Measurements from ENCODE around the gene RBM15.

RBM15 gene

GRCh38 chr1:110348050-110348449 lies 8.9 kb downstream of the RBM15 start:
- no peak for DNase-seq (ENCODE audit: low spot score)

- DNase-seq (ENCODE audit: low spot score), result no peak
Measured at GRCh38 chr1:110348771-110349170, 9.6 kb downstream of the RBM15 start.

GRCh38 chr1:110350360-110350759 lies 11.2 kb downstream of the RBM15 start:
- no peak for DNase-seq (ENCODE audit: low spot score)

GRCh38 chr1:110355321-110355720 lies 16.1 kb downstream of the RBM15 start:
- DNase-seq (ENCODE audit: low spot score), result no peak

- no peak for DNase-seq (ENCODE audit: low spot score)
Measured at GRCh38 chr1:110356379-110356778, 17.2 kb downstream of the RBM15 start.

DNA sequence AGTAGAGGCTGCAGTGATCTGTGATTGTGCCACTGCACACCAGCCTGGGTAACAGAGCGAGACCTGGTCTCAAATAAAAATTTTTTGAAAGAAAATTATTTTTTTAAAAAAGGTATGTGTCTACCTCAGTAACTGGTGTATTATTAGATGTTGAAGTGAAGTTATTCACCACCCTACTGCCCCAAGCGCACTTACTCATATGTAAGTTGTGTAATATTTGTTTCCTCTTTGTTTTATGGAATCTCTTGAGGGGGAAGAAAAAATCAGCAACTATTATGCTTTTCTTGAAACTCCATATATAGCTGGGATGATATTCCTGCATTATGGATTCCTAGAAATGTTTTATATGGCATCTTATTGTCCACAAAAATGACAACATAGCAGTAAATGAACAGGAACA lies 21.3 kb downstream of the RBM15 start:
- DNase-seq (ENCODE audit: low spot score), result no peak

DNA sequence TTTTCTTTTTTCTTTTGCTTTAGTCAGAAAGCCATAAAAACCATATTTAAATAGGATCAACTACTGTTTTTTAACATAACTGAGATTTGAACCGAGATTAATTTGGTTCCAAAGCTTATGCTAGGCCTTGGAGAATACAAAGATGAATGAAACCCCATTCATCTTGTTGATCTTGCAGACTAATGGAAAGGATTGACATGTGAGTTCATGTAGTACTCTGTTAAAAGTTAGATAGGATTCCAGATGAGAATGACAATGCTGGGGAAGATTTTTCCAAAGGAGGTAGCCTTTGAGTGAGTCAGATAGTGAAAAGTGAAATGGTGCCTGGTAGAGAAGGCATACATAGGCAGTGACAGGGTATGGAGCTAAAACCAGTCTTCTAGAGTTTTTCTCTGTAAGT lies 22.7 kb downstream of the RBM15 start:
- no peak for DNase-seq (ENCODE audit: low spot score)

- DNase-seq (ENCODE audit: low spot score), result no peak
Measured at GRCh38 chr1:110364221-110364620, 25.0 kb downstream of the RBM15 start.

DNA sequence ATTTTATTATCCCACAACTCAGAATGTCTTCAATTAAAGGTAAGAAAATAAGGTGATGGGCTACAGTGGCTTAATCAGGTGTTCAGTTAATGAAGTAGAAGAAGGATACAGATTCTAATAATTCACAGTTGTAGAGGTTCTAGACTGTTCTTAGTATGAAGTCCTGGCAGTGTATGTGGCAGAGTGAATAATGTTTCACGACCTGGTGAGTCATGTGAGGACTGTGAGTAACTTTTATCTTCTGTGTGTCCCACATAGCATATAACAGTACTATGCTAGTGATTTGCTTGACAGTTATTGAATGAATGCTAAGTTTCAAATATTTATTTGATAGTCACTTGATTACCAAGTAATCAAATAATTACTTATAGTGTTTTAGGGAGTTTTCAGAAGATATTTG lies 31.6 kb downstream of the RBM15 start:
- no peak for DNase-seq (ENCODE audit: low spot score)

- no peak for DNase-seq (ENCODE audit: low spot score)
Measured at GRCh38 chr1:110375490-110375889, 36.3 kb downstream of the RBM15 start.

DNA sequence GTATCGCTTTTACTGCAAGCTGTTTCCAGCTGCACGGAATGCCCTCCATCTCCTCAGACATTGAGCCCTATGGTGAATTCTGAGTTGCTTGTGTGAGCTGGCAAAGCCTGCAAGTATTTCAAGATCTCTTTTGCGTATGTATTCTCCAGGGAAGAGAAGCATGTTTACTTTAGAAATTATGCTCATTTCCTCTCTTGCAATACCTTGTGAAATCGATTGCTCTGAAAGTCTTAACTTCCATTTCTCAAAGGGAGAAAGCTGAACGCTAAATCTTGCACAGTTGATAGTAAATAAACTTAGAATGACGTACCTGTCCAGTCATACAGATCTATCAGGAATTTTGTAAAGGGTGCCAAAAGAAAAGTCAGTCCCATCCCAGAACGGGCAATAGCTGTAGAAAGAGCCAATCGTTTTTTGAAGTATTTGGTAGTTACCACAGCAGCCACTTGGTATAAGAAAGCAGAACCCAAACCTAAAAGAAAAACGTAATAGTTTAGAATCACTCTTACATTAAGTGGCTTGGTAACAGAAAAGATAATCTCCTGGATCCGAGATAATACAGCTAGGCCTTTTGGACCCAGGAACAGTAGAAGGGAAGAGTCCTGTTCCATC lies 41.6 kb downstream of the RBM15 start:
- no peak for DNase-seq (ENCODE audit: low spot score)

DNA sequence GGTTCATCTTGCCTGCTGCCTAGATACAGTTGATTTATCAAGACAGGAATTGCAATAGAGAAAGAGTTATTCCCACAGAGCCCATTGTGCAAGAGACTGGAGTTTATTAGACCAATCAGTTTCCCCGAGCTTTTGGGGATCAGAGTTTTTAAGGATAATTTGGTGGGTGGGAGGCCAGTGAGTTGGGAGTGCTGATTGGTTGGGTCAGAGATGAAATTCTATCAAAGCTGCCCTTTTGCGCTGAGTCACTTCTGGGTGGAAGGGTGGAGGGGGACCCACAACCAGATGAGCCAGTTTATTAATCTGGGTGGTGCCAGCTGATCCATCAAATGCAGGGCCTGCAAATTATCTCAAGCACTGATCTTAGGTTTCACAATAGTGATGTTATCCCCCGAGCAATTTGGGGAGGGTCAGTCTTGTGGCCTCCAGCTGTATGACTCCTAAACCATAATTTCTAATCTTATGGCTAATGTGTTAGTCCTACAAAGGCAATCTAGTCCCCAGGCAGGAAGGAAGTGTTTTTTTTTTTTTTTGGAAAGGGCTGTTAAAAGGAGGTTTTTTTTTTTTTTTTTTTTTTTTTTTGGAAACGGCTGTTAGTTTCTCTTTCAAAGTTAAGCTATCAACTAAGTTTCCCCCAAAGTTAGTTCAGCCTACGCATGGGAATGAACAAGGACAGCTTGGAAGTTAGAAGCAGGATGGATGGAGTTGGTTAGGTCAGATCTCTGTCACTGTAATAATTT lies 44.2 kb downstream of the RBM15 start:
- DNase-seq (ENCODE audit: low spot score), result no peak

- DNase-seq (ENCODE audit: low spot score), result no peak
Measured at GRCh38 chr1:110384581-110385321, 45.6 kb downstream of the RBM15 start.

DNA sequence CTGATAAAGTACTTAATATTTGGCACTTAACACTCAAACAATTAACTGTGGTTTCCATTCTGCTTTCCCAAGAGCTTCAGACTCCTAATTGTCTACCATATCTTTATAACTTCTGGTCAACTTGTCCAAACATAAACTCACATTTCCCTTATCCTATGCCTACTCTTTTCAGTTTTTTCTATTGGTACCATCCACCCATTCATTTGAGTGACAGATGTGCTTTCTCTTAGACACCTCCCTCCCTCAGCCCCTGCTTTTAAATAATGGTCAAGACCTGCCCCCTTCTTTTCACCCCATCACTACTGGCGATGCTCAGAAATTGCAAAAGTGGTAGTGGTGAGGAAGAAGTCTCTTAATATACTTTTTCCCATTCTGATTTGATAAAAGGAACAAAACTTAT lies 46.2 kb downstream of the RBM15 start:
- no peak for DNase-seq (ENCODE audit: low spot score)

- no peak for DNase-seq (ENCODE audit: low spot score)
Measured at GRCh38 chr1:110387048-110387754, 48.0 kb downstream of the RBM15 start.

DNA sequence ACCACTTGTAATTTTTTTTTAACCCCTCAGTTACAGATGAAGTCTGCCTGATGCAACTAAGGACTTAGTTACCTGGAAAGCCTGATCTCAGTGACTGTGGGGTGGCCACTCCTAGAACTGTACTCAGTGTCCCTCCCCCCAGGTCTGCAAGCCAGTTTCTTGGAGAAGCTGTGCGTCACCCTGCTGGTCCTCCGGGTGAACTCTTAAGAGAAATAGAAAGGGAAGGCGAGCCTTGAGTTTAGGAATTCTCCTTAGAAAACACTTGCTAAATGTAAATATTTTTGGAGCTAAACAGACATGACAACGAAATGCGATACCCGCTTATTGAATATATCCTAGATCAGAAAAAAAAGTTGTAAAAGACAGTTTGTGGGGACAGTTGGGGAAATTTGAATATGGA lies 50.9 kb downstream of the RBM15 start:
- DNase-seq (ENCODE audit: low spot score), result no peak

GRCh38 chr1:110390692-110391245 lies 51.6 kb downstream of the RBM15 start, which contains the start of gene SLC16A4:
Gene SLC16A4, minus strand, starts transcription at chr1:110391026. Its CDS starts 1,703 bp downstream, at chr1:110389323.
- DNase-seq (ENCODE audit: low spot score), result no peak

- DNase-seq (ENCODE audit: low spot score), result no peak
Measured at GRCh38 chr1:110393286-110393685, 54.1 kb downstream of the RBM15 start.

GRCh38 chr1:110393691-110394492 lies 54.7 kb downstream of the RBM15 start:
- no peak for DNase-seq (ENCODE audit: low spot score)

DNA sequence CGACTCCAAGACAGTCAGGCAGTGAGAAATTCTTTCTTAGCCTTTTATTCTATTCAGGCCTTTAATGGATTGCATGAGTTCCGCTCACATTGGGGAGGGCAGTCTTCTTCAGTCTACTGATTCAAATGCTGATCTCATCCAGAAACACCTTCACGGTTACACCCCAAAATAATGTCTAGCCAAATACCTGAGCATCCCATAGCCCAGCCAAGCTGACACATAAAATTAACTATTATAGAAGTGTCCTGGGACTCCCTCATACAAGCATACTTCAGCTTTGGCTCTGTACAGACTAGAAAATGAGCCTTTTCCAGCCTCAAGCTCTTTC lies 55.3 kb downstream of the RBM15 start:
- no peak for DNase-seq (ENCODE audit: low spot score)

Data from HuH-7 (cell line).